Measurements from ENCODE around the gene ATF7. TPM values are rescaled to one million over a fixed set of nuclear protein-coding genes. Genes with fewer than 3 reads are reported as not detected.
A peak's percentile ranks its signal among the peaks of the same experiment; 100 is the strongest.
"Not testable (repeated sequence)": the region's sequence is repeated elsewhere in the genome, so short reads cannot be mapped to it uniquely, and the experiment has no call there.

ATF7 gene
- total RNA-seq, 2 experiments from 2014 or later: 28.6 to 43.0 TPM

GRCh38 chr12:53552361-53553327, 73.5 kb downstream of the ATF7 start:
- Mint-ChIP-seq H3K27me3 (no peaks in the 10 kb centered on the region), H3K27ac (no peak overlapping the region), H3K36me3 (ENCODE audit: low read depth) (peaks cover 20% of the 10 kb centered on the region), H3K9me3 (no peaks in the 10 kb centered on the region), H3K4me3 (no peak overlapping the region), H3K4me1 (peaks cover 12% of the 10 kb centered on the region)
- no peak for DNase-seq
- POLR2A ChIA-PET: no interaction called here
- CTCF ChIA-PET: interaction anchor here (0.7 kb wide), 1 partner anchor 9 kb away, joined by 4 read pairs; no protein-coding TSS in a partner anchor

- CTCF ChIA-PET: interaction anchor here (0.7 to 1.1 kb wide), 3 partner anchors 8 to 35 kb away, joined by 3 to 4 read pairs (median 4); no protein-coding TSS in a partner anchor
- POLR2A ChIA-PET: no interaction called here
Observed at GRCh38 chr12:53551889-53552291, 74.3 kb downstream of the ATF7 start.

GRCh38 chr12:53550595-53550994, 75.6 kb downstream of the ATF7 start:
- peaks cover 21% of the 10 kb centered on the region for H3K36me3 Mint-ChIP-seq (ENCODE audit: low read depth)
- no peak overlapping the region for H3K27ac Mint-ChIP-seq
- POLR2A ChIA-PET: no interaction called here
- H3K4me1 Mint-ChIP-seq: peaks cover 9% of the 10 kb centered on the region
- H3K9me3 Mint-ChIP-seq: no peaks in the 10 kb centered on the region
- no peaks in the 10 kb centered on the region for H3K27me3 Mint-ChIP-seq
- no peak for DNase-seq
- no peak overlapping the region for H3K4me3 Mint-ChIP-seq
- CTCF ChIA-PET: interaction anchor here (0.7 to 1.7 kb wide), 3 partner anchors 11 to 125 kb away, joined by 3 to 4 read pairs (median 3); partner anchors contain the start of gene ATP5MC2

More at GRCh38 chr12:53551889-53552291, 74.3 kb downstream of the ATF7 start:
- peaks cover 21% of the 10 kb centered on the region for H3K36me3 Mint-ChIP-seq (ENCODE audit: low read depth)
- no peaks in the 10 kb centered on the region for H3K9me3 Mint-ChIP-seq
- H3K4me3 Mint-ChIP-seq: no peak overlapping the region
- H3K27ac Mint-ChIP-seq: no peak overlapping the region
- no peaks in the 10 kb centered on the region for H3K27me3 Mint-ChIP-seq
- peaks cover 9% of the 10 kb centered on the region for H3K4me1 Mint-ChIP-seq
- DNase-seq: no peak

DNA sequence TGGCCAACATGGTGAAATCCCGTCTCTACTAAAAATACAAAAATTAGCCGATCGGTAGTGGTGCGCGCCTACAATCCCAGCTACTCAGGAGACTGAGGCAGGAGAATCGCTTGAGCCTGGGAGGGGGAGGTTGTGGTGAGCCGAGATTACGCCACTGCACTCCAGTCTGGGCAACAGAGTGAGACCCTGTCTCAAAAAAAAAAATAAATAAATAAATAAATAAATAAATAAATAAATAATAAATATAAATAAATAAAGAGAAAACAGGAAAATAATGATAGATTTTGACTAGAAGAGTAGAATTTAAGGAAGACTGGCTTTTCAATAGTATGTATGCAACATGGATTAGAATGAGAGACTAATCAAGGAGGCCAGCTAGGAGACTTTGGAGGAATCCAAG, 76.1 kb downstream of the ATF7 start:
- H3K27ac Mint-ChIP-seq, H3K27me3 Mint-ChIP-seq, DNase-seq, POLR2A ChIA-PET, H3K9me3 Mint-ChIP-seq, H3K4me3 Mint-ChIP-seq, H3K4me1 Mint-ChIP-seq: not testable (repeated sequence)
- CTCF ChIA-PET: interaction anchor here (0.6 to 1.7 kb wide), 3 partner anchors 12 to 125 kb away, joined by 3 to 4 read pairs (median 3); partner anchors contain the start of gene ATP5MC2
- H3K36me3 Mint-ChIP-seq (ENCODE audit: low read depth): peaks cover 21% of the 10 kb centered on the region

- H3K4me1 Mint-ChIP-seq: peaks cover 21% of the 10 kb centered on the region
- not testable (repeated sequence) for H3K27me3 Mint-ChIP-seq, H3K4me3 Mint-ChIP-seq, DNase-seq, H3K9me3 Mint-ChIP-seq, H3K27ac Mint-ChIP-seq
- peaks cover 21% of the 10 kb centered on the region for H3K36me3 Mint-ChIP-seq (ENCODE audit: low read depth)
- ChIA-PET CTCF (interaction anchor here (0.6 to 1.1 kb wide), 5 partner anchors 8 to 129 kb away, joined by 3 to 4 read pairs (median 3); partner anchors contain the start of gene ATP5MC2), POLR2A (interaction anchor here (0.6 kb wide), 1 partner anchor 496 kb away, joined by 4 read pairs; no protein-coding TSS in a partner anchor)
Observed at GRCh38 chr12:53548354-53548753, 77.8 kb downstream of the ATF7 start.

DNA sequence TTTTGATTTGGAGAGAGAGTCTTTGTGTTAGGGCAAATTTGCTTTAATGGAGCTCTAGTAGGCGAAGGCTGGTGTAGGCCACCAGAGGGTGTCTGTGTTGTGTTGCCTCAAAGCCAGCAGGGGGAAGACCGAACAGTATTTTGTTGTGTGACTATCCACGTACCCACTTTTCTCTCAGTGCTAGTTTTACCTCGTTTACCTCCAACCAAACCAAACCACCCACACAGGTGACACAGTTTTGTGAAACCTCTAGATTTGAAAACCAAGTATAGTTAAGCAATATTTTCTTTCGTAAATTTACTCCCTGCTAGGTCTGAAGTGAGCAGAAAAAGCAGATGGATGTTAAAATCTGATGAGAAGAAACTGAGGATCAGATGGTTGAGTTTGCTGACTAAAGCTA, 82.6 kb downstream of the ATF7 start:
- peak overlapping the region; percentile 70 for H3K27ac Mint-ChIP-seq

GRCh38 chr12:53539526-53539925, 86.7 kb downstream of the ATF7 start:
- Mint-ChIP-seq H3K4me3 (no peak overlapping the region), H3K27ac (no peak overlapping the region), H3K4me1 (peaks cover 10% of the 10 kb centered on the region), H3K36me3 (ENCODE audit: low read depth) (peaks cover 23% of the 10 kb centered on the region), H3K27me3 (no peaks in the 10 kb centered on the region), H3K9me3 (no peaks in the 10 kb centered on the region)
- POLR2A ChIA-PET: no interaction called here
- CTCF ChIA-PET: interaction anchor here (0.5 to 1.6 kb wide), 5 partner anchors 9 to 155 kb away, joined by 3 to 5 read pairs (median 3); no protein-coding TSS in a partner anchor
- DNase-seq: no peak

More for the DNA sequence above, 82.6 kb downstream of the ATF7 start:
- peak; percentile 68 for DNase-seq
- H3K4me1 Mint-ChIP-seq: peaks cover 14% of the 10 kb centered on the region
- H3K4me3 Mint-ChIP-seq: no peak overlapping the region
- ChIA-PET POLR2A (interaction anchor here (1.7 kb wide), 1 partner anchor 132 kb away, joined by 9 read pairs; the partner anchor contains the start of gene ATP5MC2), CTCF (interaction anchor here (0.6 to 3.3 kb wide), 14 partner anchors 8 to 203 kb away, joined by 3 to 24 read pairs (median 4); partner anchors contain the start of gene ATP5MC2)
- H3K36me3 Mint-ChIP-seq (ENCODE audit: low read depth): peaks cover 18% of the 10 kb centered on the region
- H3K9me3 Mint-ChIP-seq: no peaks in the 10 kb centered on the region
- no peaks in the 10 kb centered on the region for H3K27me3 Mint-ChIP-seq

DNA sequence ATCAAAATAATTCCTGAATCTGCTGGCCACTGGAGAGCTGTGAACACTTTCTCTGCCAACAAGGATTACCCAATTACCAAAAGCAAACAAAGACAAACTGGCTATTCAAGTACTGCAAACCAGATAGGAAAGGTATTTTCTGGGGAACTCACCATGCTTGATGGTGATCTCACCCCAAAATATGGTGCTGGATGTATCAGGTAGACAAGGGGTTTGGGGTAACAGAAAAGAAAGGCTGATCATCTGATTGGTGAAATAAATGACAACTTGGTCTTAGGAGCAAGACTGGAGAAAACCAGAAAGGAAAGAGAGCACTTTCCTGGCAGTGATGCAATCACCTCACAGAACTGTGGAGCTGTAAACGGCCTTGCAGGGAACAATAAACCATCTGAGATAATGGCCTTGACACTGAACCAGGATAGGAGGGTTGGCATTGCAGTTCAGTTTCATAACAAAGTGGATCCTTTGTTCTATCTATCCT, 87.9 kb downstream of the ATF7 start:
- H3K4me3 Mint-ChIP-seq: no peak overlapping the region
- H3K9me3 Mint-ChIP-seq: no peaks in the 10 kb centered on the region
- ChIA-PET POLR2A (interaction anchor here (0.7 kb wide), 1 partner anchor 177 kb away, joined by 3 read pairs; no protein-coding TSS in a partner anchor), CTCF (interaction anchor here (1.6 kb wide), 1 partner anchor 139 kb away, joined by 5 read pairs; no protein-coding TSS in a partner anchor)
- no peak overlapping the region for H3K27ac Mint-ChIP-seq
- peaks cover 29% of the 10 kb centered on the region for H3K36me3 Mint-ChIP-seq (ENCODE audit: low read depth)
- no peaks in the 10 kb centered on the region for H3K27me3 Mint-ChIP-seq
- peaks cover under 1% of the 10 kb centered on the region for H3K4me1 Mint-ChIP-seq
- DNase-seq: no peak

GRCh38 chr12:53536962-53537361, 89.2 kb downstream of the ATF7 start:
- H3K4me3 Mint-ChIP-seq: no peak overlapping the region
- ChIA-PET POLR2A (no interaction called here), CTCF (interaction anchor here (0.6 to 0.9 kb wide), 2 partner anchors 99 to 190 kb away, joined by 3 to 4 read pairs; no protein-coding TSS in a partner anchor)
- no peaks in the 10 kb centered on the region for H3K9me3 Mint-ChIP-seq
- no peaks in the 10 kb centered on the region for H3K27me3 Mint-ChIP-seq
- H3K27ac Mint-ChIP-seq: no peak overlapping the region
- H3K36me3 Mint-ChIP-seq (ENCODE audit: low read depth): peaks cover 37% of the 10 kb centered on the region
- no peak for DNase-seq
- H3K4me1 Mint-ChIP-seq: no peaks in the 10 kb centered on the region

DNA sequence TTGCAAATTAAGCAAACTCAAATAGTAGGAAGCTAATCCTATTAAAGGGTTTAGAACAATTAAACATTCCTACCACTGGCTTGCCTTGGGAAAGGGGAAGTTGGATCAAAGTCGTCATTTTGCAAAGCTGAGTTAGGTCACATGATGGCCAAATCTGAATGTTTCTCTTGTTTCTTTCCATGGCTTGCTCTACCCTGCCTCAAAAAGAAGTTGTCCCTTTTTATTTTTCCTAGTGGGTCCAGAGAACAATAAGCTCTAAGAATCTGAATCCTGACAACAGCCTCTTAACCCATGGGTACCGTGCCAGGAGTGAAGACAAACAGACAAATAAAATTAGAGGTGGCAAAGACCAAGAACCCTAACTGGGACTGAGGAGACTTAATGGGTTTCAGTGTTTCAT, 92.7 kb downstream of the ATF7 start:
- peaks cover 40% of the 10 kb centered on the region for H3K36me3 Mint-ChIP-seq (ENCODE audit: low read depth)

GRCh38 chr12:53532524-53533445, 93.4 kb downstream of the ATF7 start:
- peaks cover 40% of the 10 kb centered on the region for H3K36me3 Mint-ChIP-seq (ENCODE audit: low read depth)
- no peak for DNase-seq
- H3K9me3 Mint-ChIP-seq: no peaks in the 10 kb centered on the region
- no peak overlapping the region for H3K4me3 Mint-ChIP-seq
- ChIA-PET CTCF (interaction anchor here (0.7 to 1.6 kb wide), 7 partner anchors 10 to 335 kb away, joined by 3 to 4 read pairs (median 3); partner anchors contain the start of gene MAP3K12), POLR2A (no interaction called here)
- no peaks in the 10 kb centered on the region for H3K4me1 Mint-ChIP-seq
- no peak overlapping the region for H3K27ac Mint-ChIP-seq
- no peaks in the 10 kb centered on the region for H3K27me3 Mint-ChIP-seq

More for the DNA sequence above, 92.7 kb downstream of the ATF7 start:
- DNase-seq: no peak
- ChIA-PET POLR2A (no interaction called here), CTCF (interaction anchor here (0.7 to 1.6 kb wide), 5 partner anchors 10 to 336 kb away, joined by 3 to 4 read pairs (median 3); no protein-coding TSS in a partner anchor)
- Mint-ChIP-seq H3K27me3 (no peaks in the 10 kb centered on the region), H3K9me3 (no peaks in the 10 kb centered on the region), H3K4me3 (no peak overlapping the region), H3K4me1 (no peaks in the 10 kb centered on the region), H3K27ac (no peak overlapping the region)

GRCh38 chr12:53532021-53532420, 94.2 kb downstream of the ATF7 start:
- no peak overlapping the region for H3K4me3 Mint-ChIP-seq
- peaks cover 36% of the 10 kb centered on the region for H3K36me3 Mint-ChIP-seq (ENCODE audit: low read depth)
- no peak for DNase-seq
- CTCF ChIA-PET: interaction anchor here (0.7 to 1.6 kb wide), 4 partner anchors 9 to 334 kb away, joined by 3 to 5 read pairs (median 4); partner anchors contain the start of gene MAP3K12
- H3K27me3 Mint-ChIP-seq: no peaks in the 10 kb centered on the region
- POLR2A ChIA-PET: no interaction called here
- no peaks in the 10 kb centered on the region for H3K9me3 Mint-ChIP-seq
- no peak overlapping the region for H3K27ac Mint-ChIP-seq
- H3K4me1 Mint-ChIP-seq: no peaks in the 10 kb centered on the region
